H1 (cell line): ENCODE data around the gene CACNG1. TPM values are rescaled to one million over a fixed set of nuclear protein-coding genes. Genes with fewer than 3 reads are reported as not detected.

ENCODE experiments used
- CTCF ChIA-PET: fragments of 300-600 bp; sonication (Branson Sonifier 250); formaldehyde crosslinking; loops from one replicate; lab custom pipeline; 2021; ENCODE audit not compliant: partially characterized antibody; lab: Charles Lee
- POLR2A ChIA-PET: fragments of 300-600 bp; sonication (Branson Sonifier 250); formaldehyde crosslinking; loops from one replicate; lab custom pipeline; 2021; ENCODE audit warnings: inconsistent platforms; ENCODE audit not compliant: partially characterized antibody; lab: Charles Lee
- DNase-seq, 2 experiments: peaks; one replicate each; pipeline versions ENCODE4 v3.0.0 to v3.0.0-alpha.2; 2010 to 2022; ENCODE audit warnings: low spot score in 2 of 2, low read depth in 1 of 2, mixed read lengths in 1 of 2
- FAIRE-seq: peaks from 2 replicates; lab custom pipeline; 2011; peaks lifted over from hg19 to GRCh38; lab: Jason Lieb, UNC
- H2AFZ ChIP-seq: 2 replicates; pipeline ENCODE4 v1.8.1; 2012; ENCODE audit warnings: low read length, inconsistent platforms
- H2AK5ac ChIP-seq: 2 replicates; pipeline ENCODE4 v1.6.1; 2013; ENCODE audit warnings: low read depth, low read length
- H2BK120ac ChIP-seq: replicated peaks from 2 replicates; pipeline ENCODE3; 2013; ENCODE audit warnings: low read depth, low read length, inconsistent platforms
- H2BK12ac ChIP-seq: 2 replicates; pipeline ENCODE4 v1.6.1; 2013; ENCODE audit warnings: low read depth, low read length
- H2BK15ac ChIP-seq: 2 replicates; pipeline ENCODE4 v1.6.1; 2013; ENCODE audit warnings: low read length
- H2BK20ac ChIP-seq: 2 replicates; pipeline ENCODE4 v1.6.1; 2013; ENCODE audit warnings: low read length
- H2BK5ac ChIP-seq: 2 replicates; pipeline ENCODE4 v1.6.1; 2013; ENCODE audit warnings: low read depth, low read length
- H3K14ac ChIP-seq: 2 replicates; pipeline ENCODE4 v1.6.1; 2013; ENCODE audit warnings: inconsistent platforms; ENCODE audit not compliant: insufficient read length
- H3K18ac ChIP-seq: 2 replicates; pipeline ENCODE4 v1.6.1; 2013; ENCODE audit warnings: low read length; ENCODE audit errors: extremely low read depth
- H3K23ac ChIP-seq: 2 replicates; pipeline ENCODE4 v1.6.1; 2013; ENCODE audit warnings: inconsistent platforms; ENCODE audit not compliant: insufficient read length
- H3K23me2 ChIP-seq: 2 replicates; pipeline ENCODE4 v1.6.1; 2013; ENCODE audit warnings: low read depth, low read length
- H3K27ac ChIP-seq: 2 replicates; pipeline ENCODE4 v1.6.1; 2011; ENCODE audit warnings: low read depth, low read length, inconsistent platforms
- H3K27me3 ChIP-seq, 4 experiments: replicated peaks in 1 of 4; 1 replicate in 1 of 4; 2 replicates in 3 of 4; pipeline versions ENCODE4 v1.6.1 to v1.8.1; 2011 to 2013; ENCODE audit warnings: low read length in 3 of 4, mild to moderate bottlenecking in 3 of 4, inconsistent platforms in 2 of 4, mixed read lengths in 2 of 4, moderate library complexity in 1 of 4; ENCODE audit not compliant: control insufficient read depth in 3 of 4, insufficient read depth in 3 of 4; ENCODE audit errors: extremely low read depth in 1 of 4
- H3K36me3 ChIP-seq, 4 experiments: 2 replicates each; pipeline versions ENCODE4 v1.6.1 to v1.8.1; 2011 to 2013; ENCODE audit warnings: mild to moderate bottlenecking in 4 of 4, low read length in 3 of 4, moderate library complexity in 2 of 4, control low read depth in 1 of 4, inconsistent platforms in 1 of 4; ENCODE audit not compliant: insufficient read depth in 4 of 4, control insufficient read depth in 2 of 4
- H3K4ac ChIP-seq: replicated peaks from 2 replicates; pipeline ENCODE3; 2013; ENCODE audit warnings: low read length, low read depth, mixed read lengths, inconsistent platforms; ENCODE audit not compliant: insufficient read length
- H3K4me1 ChIP-seq, 4 experiments: replicated peaks in 1 of 4; 1 replicate in 1 of 4; 2 replicates in 3 of 4; pipeline versions ENCODE4 v1.6.1 to v1.8.1; 2011 to 2013; ENCODE audit warnings: low read length in 3 of 4, inconsistent platforms in 2 of 4, mixed read lengths in 1 of 4; ENCODE audit not compliant: insufficient read depth in 4 of 4, control insufficient read depth in 3 of 4
- H3K4me2 ChIP-seq, 2 experiments: 2 replicates each; pipeline versions ENCODE4 v1.6.1 to v1.8.1; 2011 to 2013; ENCODE audit warnings: low read depth in 2 of 2, low read length in 2 of 2, control low read depth in 1 of 2, inconsistent platforms in 1 of 2, mild to moderate bottlenecking in 1 of 2; ENCODE audit not compliant: insufficient read depth in 1 of 2
- H3K4me3 ChIP-seq, 4 experiments: fragments of 200-600, 300-600 bp in 1 of 4; sonication (generic), shearing (Covaris generic), sonication (Bioruptor Twin) in 1 of 4; 2 replicates each; pipeline versions ENCODE4 v1.5.1 to v1.8.1; 2011 to 2016; ENCODE audit warnings: low read length in 4 of 4, low read depth in 3 of 4, control low read depth in 2 of 4, inconsistent platforms in 2 of 4, mild to moderate bottlenecking in 2 of 4, mixed read lengths in 1 of 4, moderate library complexity in 1 of 4; ENCODE audit not compliant: insufficient read depth in 2 of 4; ENCODE audit errors: extremely low read depth in 1 of 4
- H3K56ac ChIP-seq: replicated peaks from 2 replicates; pipeline ENCODE3; 2013; ENCODE audit warnings: low read depth, mild to moderate bottlenecking, mixed read lengths, low read length, inconsistent platforms; ENCODE audit not compliant: insufficient read length
- H3K79me1 ChIP-seq: 2 replicates; pipeline ENCODE4 v1.6.1; 2013; ENCODE audit warnings: low read depth, low read length, control low read depth
- H3K79me2 ChIP-seq, 2 experiments: 2 replicates each; pipeline versions ENCODE4 v1.6.1 to v1.8.1; 2012 to 2013; ENCODE audit warnings: low read length in 2 of 2, mild to moderate bottlenecking in 2 of 2, inconsistent platforms in 1 of 2; ENCODE audit not compliant: insufficient read depth in 2 of 2, control insufficient read depth in 1 of 2
- H3K9ac ChIP-seq, 4 experiments: replicated peaks in 1 of 4; 1 replicate in 1 of 4; 2 replicates in 3 of 4; pipeline versions ENCODE4 v1.6.1 to v1.8.1; 2011 to 2013; ENCODE audit warnings: low read depth in 3 of 4, low read length in 3 of 4, control low read depth in 2 of 4, mild to moderate bottlenecking in 2 of 4, moderate library complexity in 2 of 4, inconsistent platforms in 1 of 4; ENCODE audit errors: extremely low read depth in 1 of 4
- H3K9me3 ChIP-seq, 2 experiments: 2 replicates each; pipeline versions ENCODE4 v1.6.1 to v1.8.1; 2012 to 2013; ENCODE audit warnings: mild to moderate bottlenecking in 2 of 2, moderate library complexity in 2 of 2, control low read depth in 1 of 2, inconsistent platforms in 1 of 2, low read depth in 1 of 2, low read length in 1 of 2, mixed read lengths in 1 of 2; ENCODE audit not compliant: insufficient read depth in 2 of 2
- H4K20me1 ChIP-seq, 2 experiments: replicated peaks in 1 of 2; 2 replicates each; pipeline versions ENCODE3 to v1.8.1; 2011 to 2013; ENCODE audit warnings: inconsistent platforms in 2 of 2, low read length in 2 of 2, mild to moderate bottlenecking in 1 of 2; ENCODE audit not compliant: insufficient read depth in 2 of 2, control insufficient read depth in 1 of 2
- H4K5ac ChIP-seq: 2 replicates; pipeline ENCODE4 v1.6.1; 2013; ENCODE audit warnings: low read length, low read depth, mixed read lengths, inconsistent platforms; ENCODE audit not compliant: insufficient read length
- H4K8ac ChIP-seq: 2 replicates; pipeline ENCODE4 v1.8.0; 2013; ENCODE audit warnings: mild to moderate bottlenecking, moderate library complexity, low read length, inconsistent platforms; ENCODE audit not compliant: insufficient read depth; ENCODE audit errors: extremely low read depth
- H4K91ac ChIP-seq: replicated peaks from 2 replicates; pipeline ENCODE3; 2013; ENCODE audit warnings: low read length, mixed read lengths, inconsistent platforms; ENCODE audit not compliant: insufficient read length
- ASH2L ChIP-seq: fragments of 200-600, 300-600 bp; sonication (generic); IDR thresholded peaks from one replicate; pipeline ENCODE4 v1.7.1; 2017; ENCODE audit warnings: low read length
- CTBP2 ChIP-seq: IDR thresholded peaks from 2 replicates; pipeline ENCODE4 v1.7.0; 2011; ENCODE audit warnings: borderline replicate concordance, mild to moderate bottlenecking, moderate library complexity, mixed read lengths, low read length; ENCODE audit not compliant: insufficient read depth, insufficient read length
- EGR1 ChIP-seq: IDR thresholded peaks from 2 replicates; pipeline ENCODE4 v1.6.1; 2011; ENCODE audit warnings: low read depth, low read length, borderline replicate concordance
- JUN ChIP-seq: IDR thresholded peaks from 2 replicates; pipeline ENCODE4 v1.6.1; 2011; ENCODE audit warnings: low read depth, mild to moderate bottlenecking, improper control_type of control experiment, low read length
- KDM1A ChIP-seq: fragments of 200-600, 300-600 bp; sonication (generic); IDR thresholded peaks from 2 replicates; pipeline ENCODE4 v1.7.1; 2016; ENCODE audit warnings: mild to moderate bottlenecking, low read length, borderline replicate concordance
- NANOG ChIP-seq: IDR thresholded peaks from 2 replicates; pipeline ENCODE4 v1.6.1; 2011; ENCODE audit warnings: low read length, low read depth, mild to moderate bottlenecking, inconsistent platforms; ENCODE audit not compliant: insufficient read depth, poor library complexity, severe bottlenecking
- RNF2 ChIP-seq: fragments of 200-900, 300-1000 bp; sonication (generic); IDR thresholded peaks from 2 replicates; pipeline ENCODE4 v1.7.1; 2016; ENCODE audit warnings: borderline replicate concordance, low read depth, mild to moderate bottlenecking, antibody characterized with exemption, low read length; ENCODE audit not compliant: poor library complexity, severe bottlenecking; ENCODE audit errors: missing control alignments
- SP1 ChIP-seq: IDR thresholded peaks from 2 replicates; pipeline ENCODE4 v1.6.1; 2011; ENCODE audit warnings: low read depth, low read length
- SP2 ChIP-seq: IDR thresholded peaks from 2 replicates; pipeline ENCODE4 v1.6.1; 2012; ENCODE audit warnings: mild to moderate bottlenecking, low read length, inconsistent platforms
- TAF1 ChIP-seq: IDR thresholded peaks from 2 replicates; pipeline ENCODE4 v1.6.1; 2011; ENCODE audit warnings: mild to moderate bottlenecking, low read depth, low read length
- TBP ChIP-seq: IDR thresholded peaks from 2 replicates; pipeline ENCODE4 v1.6.1; 2011; ENCODE audit warnings: low read depth, low read length, improper control_type of control experiment
- WGBS, 2 experiments: shearing (Covaris generic) in 1 of 2; methylation state at CpG; one replicate each; pipeline versions ENCODE4 v1.1.6 to v1.1.7; 2013 to 2015; ENCODE audit warnings: low lambda C conversion rate in 2 of 2, mixed read lengths in 2 of 2, inconsistent platforms in 1 of 2, low coverage in 1 of 2, missing lambda C conversion rate in 1 of 2; ENCODE audit not compliant: insufficient replicate concordance in 2 of 2, insufficient coverage in 1 of 2, insufficient read length in 1 of 2; ENCODE audit errors: extremely low coverage in 1 of 2, missing lambda C conversion rate in 1 of 2; 5-methylcytosine and 5-hydroxymethylcytosine counted together
- polyA plus RNA-seq, 7 experiments: library from polyadenylated mRNA; depleted of rRNA in 3 of 7; stranded (reverse) in 5 of 7; unstranded in 2 of 7; fragments of >200 nt in 5 of 7; fragments of 200-250 nt in 2 of 7; gene quantifications; 1 replicate in 5 of 7; 2 replicates in 1 of 7; 4 replicates in 1 of 7; pipeline versions ENCODE4 v1.2.1 to v1.2.3, GENCODE V29; 2011 to 2013; ENCODE audit warnings: missing spikeins in 2 of 7, mixed read lengths in 2 of 7
- total RNA-seq: library from RNA; stranded (reverse); fragmentation: NEBNext Ultra II Directional; extraction: Animal tissue kit (Norgen Biotek cat#: 25700); gene quantifications from 2 replicates; pipeline ENCODE4 v1.2.1, GENCODE V29; 2021

The CACNG1 gene
- total and polyA plus RNA-seq, 2 of the 8 experiments (the other 6 are each of a cell fraction or from before 2014, with no cell fraction given): not detected

DNA sequence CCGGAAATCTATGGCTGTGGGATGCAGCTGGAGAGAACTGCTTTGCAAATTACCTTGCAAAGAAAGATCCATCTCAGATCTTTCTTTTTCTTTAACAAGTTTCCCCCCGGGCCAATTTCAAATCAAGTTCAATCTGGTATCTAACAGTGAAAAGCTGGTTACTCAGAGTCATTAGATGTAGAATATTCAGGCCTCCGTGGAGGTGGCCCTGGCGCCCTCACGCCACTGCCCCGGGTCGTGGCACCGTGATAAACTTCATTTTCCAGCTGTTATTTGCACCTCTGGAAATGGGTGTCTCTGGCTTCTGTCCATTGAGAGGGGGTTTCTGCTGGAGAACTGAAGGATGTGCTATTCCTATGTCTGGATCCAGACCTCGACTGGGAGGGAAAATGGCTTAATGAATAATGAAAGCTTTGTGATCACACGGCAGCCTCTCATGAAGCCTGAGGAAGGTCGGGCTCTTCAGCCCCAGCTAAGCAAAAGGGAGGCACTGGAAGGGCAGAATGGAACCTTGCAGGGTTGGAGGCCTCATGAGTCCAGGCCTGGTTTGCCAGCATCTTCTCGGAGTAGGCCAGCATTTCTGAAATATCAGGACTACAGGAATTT lies 49.3 kb upstream of the CACNG1 start:
- CTCF ChIA-PET: interaction anchor here (1.5 kb wide), 1 partner anchor 21 kb away, joined by 3 read pairs; no protein-coding TSS in a partner anchor
- 87% methylated on average over 12 of the region's 12 CpGs; no CpG with 5 or more reads in 1 of the 2 experiments for WGBS, 2 experiments
- Histone ChIP-seq H3K4me3 (no peak overlapping the region), H4K8ac (no peak overlapping the region), H2BK120ac (no peak overlapping the region), H2AFZ (no peak overlapping the region), H3K23ac (no peak overlapping the region), H4K91ac (no peak overlapping the region), H2BK12ac (no peak overlapping the region), H2BK15ac (no peak overlapping the region), H4K5ac (no peak overlapping the region), H3K79me1 (no peaks in the 10 kb centered on the region), H3K4me2 (no peak overlapping the region), H2BK20ac (no peak overlapping the region), H2BK5ac (no peak overlapping the region), H2AK5ac (no peak overlapping the region), H3K27me3 (no peaks in the 10 kb centered on the region), H3K4me1 (no peaks in the 10 kb centered on the region), H3K9me3 (no peaks in the 10 kb centered on the region), H3K79me2 (no peaks in the 10 kb centered on the region), H3K27ac (no peak overlapping the region), H3K14ac (no peak overlapping the region), H3K56ac (no peak overlapping the region), H3K23me2 (no peaks in the 10 kb centered on the region), H3K4ac (no peak overlapping the region), H3K18ac (no peak overlapping the region), H4K20me1 (no peaks in the 10 kb centered on the region), H3K36me3 (no peaks in the 10 kb centered on the region), H3K9ac (no peak overlapping the region)
- POLR2A ChIA-PET: interaction anchor here (1.0 kb wide), 1 partner anchor 33 kb away, joined by 3 read pairs; no protein-coding TSS in a partner anchor
- DNase-seq (no peak), FAIRE-seq (no peak)
- TF ChIP-seq TAF1 (no peak), ASH2L (no peak), TBP (no peak), KDM1A (no peak), RNF2 (no peak), EGR1 (no peak), SP2 (no peak), NANOG (no peak), JUN (no peak), CTBP2 (no peak), SP1 (no peak)
